Mesenteric fat pad (tissue), 1 donor: ENCODE measurements around the gene CCIN. TPM values are rescaled to one million over a fixed set of nuclear protein-coding genes. Genes with fewer than 3 reads are reported as not detected.
A peak's percentile ranks its signal among the peaks of the same experiment; 100 is the strongest.
"Not testable (repeated sequence)": the region's sequence is repeated elsewhere in the genome, so short reads cannot be mapped to it uniquely, and the experiment has no call there.

Source experiments
- DNase-seq: peaks from one replicate; pipeline ENCODE4 v3.0.0-alpha.2; 2020; ENCODE audit warnings: low spot score
- total RNA-seq: library from RNA; stranded (reverse); fragmentation: NEBNext Ultra II Directional; extraction: Animal tissue kit (Norgen Biotek cat#: 25700); gene quantifications from one replicate; pipeline ENCODE4 v1.2.1, GENCODE V29; 2021
- donor health status: DM: yes; HTN: yes; CAD: no.

Gene CCIN
- total RNA-seq, 1 donor from 2014 or later: 0.87 TPM

GRCh38 chr9:36158122-36158521 lies 11.1 kb upstream of the CCIN start:
- DNase-seq: no peak

- DNase-seq: no peak
Observed at GRCh38 chr9:36158917-36159316, 10.3 kb upstream of the CCIN start.

GRCh38 chr9:36159509-36159908 lies 9.7 kb upstream of the CCIN start:
- not testable (repeated sequence) for DNase-seq

- not testable (repeated sequence) for DNase-seq
Observed at GRCh38 chr9:36160126-36160525, 9.1 kb upstream of the CCIN start.

- no peak for DNase-seq
Observed at GRCh38 chr9:36161187-36161586, 8.0 kb upstream of the CCIN start.

- no peak for DNase-seq
Observed at GRCh38 chr9:36162211-36162738, 6.9 kb upstream of the CCIN start.

GRCh38 chr9:36163049-36163785 lies 6.0 kb upstream of the CCIN start:
- DNase-seq: no peak

GRCh38 chr9:36163786-36164170 lies 5.4 kb upstream of the CCIN start:
- no peak for DNase-seq

GRCh38 chr9:36164372-36164771 lies 4.8 kb upstream of the CCIN start:
- DNase-seq: no peak

- DNase-seq: no peak
Observed at GRCh38 chr9:36164989-36165388, 4.2 kb upstream of the CCIN start.

- no peak for DNase-seq
Observed at GRCh38 chr9:36165826-36166167, 3.4 kb upstream of the CCIN start.

- peak; percentile 96 for DNase-seq
Observed at GRCh38 chr9:36166168-36166927, 2.8 kb upstream of the CCIN start.

- DNase-seq: no peak
Observed at GRCh38 chr9:36169708-36170107, 520 bp downstream of the CCIN start.

GRCh38 chr9:36170531-36170930 lies 1.3 kb downstream of the CCIN start:
- DNase-seq: peak; percentile 81

GRCh38 chr9:36173861-36174260 lies 4.7 kb downstream of the CCIN start:
- peak; percentile 18 for DNase-seq

- peak; percentile 69 for DNase-seq
Observed at GRCh38 chr9:36174271-36174670, 5.1 kb downstream of the CCIN start.

- DNase-seq: peak; percentile 33
Observed at GRCh38 chr9:36174731-36175130, 5.5 kb downstream of the CCIN start.

- not testable (repeated sequence) for DNase-seq
Observed at GRCh38 chr9:36175209-36175608, 6.0 kb downstream of the CCIN start.

- peak; percentile 60 for DNase-seq
Observed at GRCh38 chr9:36176496-36176895, 7.3 kb downstream of the CCIN start.

- DNase-seq: no peak
Observed at GRCh38 chr9:36177571-36177970, 8.4 kb downstream of the CCIN start.

- not testable (repeated sequence) for DNase-seq
Observed at GRCh38 chr9:36180243-36180642, 11.1 kb downstream of the CCIN start.

GRCh38 chr9:36187414-36187813 lies 18.2 kb downstream of the CCIN start:
- DNase-seq: no peak

GRCh38 chr9:36188212-36188611 lies 19.0 kb downstream of the CCIN start:
- no peak for DNase-seq
